ENCODE results near the gene OR8G1.
A peak's percentile ranks its signal among the peaks of the same experiment; 100 is the strongest.
"Not testable (repeated sequence)": the region's sequence is repeated elsewhere in the genome, so short reads cannot be mapped to it uniquely, and the experiment has no call there.

The OR8G1 gene, protein sequence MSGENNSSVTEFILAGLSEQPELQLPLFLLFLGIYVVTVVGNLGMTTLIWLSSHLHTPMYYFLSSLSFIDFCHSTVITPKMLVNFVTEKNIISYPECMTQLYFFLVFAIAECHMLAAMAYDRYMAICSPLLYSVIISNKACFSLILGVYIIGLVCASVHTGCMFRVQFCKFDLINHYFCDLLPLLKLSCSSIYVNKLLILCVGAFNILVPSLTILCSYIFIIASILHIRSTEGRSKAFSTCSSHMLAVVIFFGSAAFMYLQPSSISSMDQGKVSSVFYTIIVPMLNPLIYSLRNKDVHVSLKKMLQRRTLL

DNA sequence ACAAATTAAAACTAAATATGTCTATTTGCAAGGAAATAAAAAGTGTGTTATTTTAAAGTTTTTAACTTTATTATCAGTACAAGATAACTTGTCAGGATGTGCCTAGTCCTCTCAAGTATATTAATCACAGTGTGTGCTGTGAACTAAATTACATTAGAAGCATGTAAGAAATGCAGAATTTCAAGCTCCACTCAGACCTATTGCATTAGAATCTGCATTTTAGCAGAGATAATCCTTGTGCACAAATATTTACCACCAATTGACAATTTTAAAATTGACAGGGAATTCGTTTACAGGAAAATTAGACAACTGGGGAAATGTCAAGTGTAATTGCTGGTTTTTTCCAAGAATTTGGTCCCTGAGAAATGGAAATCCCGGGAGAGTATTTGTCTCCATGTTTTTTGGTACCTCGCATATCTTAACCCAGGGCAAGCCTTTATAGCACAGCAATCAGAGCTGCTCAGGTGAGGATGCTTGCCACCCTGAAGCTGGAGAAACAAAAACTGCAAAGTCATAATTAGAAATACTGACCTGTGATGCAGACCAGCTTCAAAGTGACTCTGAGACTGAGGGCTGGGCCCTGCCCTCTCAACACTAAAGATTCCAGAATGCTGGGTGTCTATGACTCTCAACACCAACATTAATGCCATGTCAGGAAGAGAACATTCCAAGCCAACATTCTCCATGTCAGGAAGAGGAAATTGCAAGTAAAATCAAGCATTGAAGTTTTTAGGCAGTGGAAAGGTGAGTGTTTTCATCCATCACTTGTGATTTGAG lies at the start of gene OR8G1:
Gene OR8G1 (plus strand): TSS at position 475 of the 777 bp plus-strand sequence. CDS start 8,581 bp downstream, outside the sequence.
- DNase-seq, result no peak

DNA sequence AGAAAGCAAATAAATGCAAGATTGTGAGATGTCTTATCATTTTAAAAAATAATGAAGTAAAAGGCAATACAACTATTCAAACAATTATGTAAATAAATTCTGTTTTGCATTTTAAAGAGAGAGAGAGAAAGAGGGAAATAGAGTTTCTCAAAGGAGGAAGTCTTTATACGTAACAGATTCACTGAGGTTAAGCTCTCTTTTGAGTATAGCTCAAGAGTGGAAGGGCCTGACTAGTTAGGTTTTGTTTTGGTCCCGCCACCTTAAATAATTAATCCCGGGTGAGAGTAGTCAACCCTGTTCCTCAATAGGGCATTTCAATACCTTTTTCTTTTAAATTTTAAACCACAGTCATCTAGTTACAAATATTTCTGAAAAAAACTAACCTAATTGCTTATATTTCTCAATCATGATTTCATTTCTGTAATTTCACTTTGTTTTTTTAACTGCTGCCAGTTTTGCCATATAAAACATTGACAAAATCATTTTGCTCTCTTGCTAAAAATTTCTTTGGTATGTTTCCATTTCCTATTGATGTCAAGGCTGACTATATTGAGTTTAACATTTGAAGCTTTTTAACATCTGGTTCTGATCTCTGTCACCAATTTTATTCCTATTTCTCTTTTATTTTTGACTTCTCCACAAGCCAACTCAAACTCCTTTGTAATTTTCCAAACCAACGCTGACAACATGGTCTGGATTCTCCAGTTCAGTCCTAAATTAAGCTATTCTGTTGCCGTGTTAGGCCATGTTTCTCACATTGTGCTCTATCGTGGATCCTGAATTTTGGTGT lies 47.5 kb upstream of the OR8G1 start:
- no peak for DNase-seq

DNA sequence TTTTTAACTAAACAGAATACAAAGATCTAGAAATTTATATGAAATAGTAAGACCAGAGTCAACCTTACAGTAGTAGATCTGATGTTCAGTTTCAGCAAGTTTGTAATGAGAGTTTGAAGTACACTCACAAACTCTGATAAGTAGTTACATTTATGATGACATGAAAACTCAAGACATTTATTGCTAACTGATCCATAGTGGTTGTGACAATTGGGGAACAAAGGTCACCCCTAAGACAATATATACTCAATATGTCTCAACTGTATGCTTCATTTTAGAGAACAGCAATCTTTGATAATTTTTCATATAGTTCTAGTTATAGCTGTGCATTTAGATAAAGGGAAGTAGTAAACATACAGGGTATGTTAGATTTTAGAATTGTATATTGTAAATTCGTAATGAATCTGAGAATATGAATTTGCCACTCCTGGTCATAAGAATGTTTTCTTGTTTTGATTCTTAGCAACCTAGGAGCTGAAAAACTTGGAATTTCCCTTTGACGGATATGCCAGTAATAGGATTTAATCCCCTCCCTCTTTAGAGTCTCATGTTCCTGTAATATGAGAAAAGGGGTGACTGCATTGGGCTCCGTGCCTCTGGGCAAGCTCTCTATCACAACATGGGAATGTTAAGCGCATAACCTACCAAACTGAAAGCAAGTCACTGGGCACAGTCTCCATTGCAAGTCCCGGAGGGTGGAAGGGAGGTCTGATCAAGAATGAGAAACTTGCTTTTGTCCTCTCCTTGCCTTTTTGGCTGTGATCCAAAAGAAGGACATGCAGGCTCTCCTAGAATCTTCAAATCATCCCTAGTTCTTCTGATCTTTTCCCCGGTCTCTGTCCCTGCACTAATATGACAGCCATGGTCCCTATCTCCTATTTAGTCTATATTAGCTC lies 46.4 kb upstream of the OR8G1 start:
- no peak for DNase-seq

DNA sequence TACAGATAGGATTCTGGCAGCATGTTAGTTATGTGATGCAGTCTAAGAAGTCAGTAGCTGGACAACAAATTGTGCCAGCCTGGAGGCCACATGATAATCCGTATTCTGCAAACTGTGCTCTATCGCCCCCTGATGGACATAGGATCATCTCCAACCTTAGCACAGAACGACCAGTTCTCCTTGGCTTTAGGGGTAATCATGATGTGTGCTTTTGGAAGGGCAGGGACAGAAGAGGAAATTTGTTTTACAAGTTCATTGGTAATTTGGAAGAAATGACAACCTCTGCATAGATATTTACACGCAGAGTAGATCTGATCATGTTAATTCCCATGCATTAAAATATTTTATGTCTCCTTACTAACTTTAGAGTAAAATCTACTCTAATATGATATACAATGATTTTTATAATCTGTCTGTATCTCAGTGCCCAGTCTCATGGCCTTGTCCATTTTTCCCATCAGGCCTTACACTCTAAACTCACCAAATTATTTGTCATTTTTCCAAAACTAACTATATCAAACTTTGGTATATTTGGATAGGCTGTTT lies 45.6 kb upstream of the OR8G1 start:
- DNase-seq, result peak; percentile 57

DNA sequence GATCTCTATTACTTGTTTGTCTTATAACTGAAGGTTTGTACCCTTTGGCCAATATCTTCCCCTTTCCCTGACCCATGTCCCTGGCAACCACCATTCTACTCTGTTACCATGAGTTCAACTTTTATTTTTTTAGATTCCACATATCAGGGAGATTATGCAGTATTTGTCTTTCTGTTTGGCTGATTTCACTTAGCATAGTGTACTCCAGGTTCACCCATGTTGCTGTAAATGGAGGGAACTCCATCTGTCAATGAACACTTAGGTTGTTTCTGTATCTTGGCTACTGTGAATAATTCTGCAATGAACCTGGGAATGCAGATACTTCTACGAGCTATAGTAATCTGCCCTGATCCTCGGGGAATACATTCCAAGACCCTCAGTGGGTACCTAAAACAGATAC lies 42.9 kb upstream of the OR8G1 start:
- DNase-seq, result no peak

GRCh38 chr11:124198897-124199296 lies 42.0 kb upstream of the OR8G1 start:
- DNase-seq, result no peak

- DNase-seq, result no peak
Observed at GRCh38 chr11:124199702-124200101, 41.2 kb upstream of the OR8G1 start.

GRCh38 chr11:124200671-124201070 lies 40.2 kb upstream of the OR8G1 start:
- no peak for DNase-seq

DNA sequence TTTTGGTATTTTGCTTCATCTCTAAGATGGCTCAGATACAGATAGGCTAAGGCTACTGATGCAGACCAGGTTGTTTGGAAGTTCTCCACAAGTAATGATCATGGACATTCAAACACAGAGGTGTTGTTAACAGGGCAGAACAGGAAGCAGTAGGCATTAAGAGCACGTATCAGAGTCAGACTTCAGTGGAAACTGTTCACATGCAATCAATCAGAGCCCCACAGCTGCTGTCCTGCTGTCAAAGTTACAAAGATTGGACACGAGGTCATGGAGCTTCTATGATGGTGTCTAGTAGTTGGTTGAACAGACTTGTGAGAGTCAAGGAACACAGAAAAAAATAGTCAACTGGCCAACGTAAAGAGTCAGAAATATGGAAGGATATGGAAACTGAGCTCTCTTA lies 37.9 kb upstream of the OR8G1 start:
- no peak for DNase-seq

DNA sequence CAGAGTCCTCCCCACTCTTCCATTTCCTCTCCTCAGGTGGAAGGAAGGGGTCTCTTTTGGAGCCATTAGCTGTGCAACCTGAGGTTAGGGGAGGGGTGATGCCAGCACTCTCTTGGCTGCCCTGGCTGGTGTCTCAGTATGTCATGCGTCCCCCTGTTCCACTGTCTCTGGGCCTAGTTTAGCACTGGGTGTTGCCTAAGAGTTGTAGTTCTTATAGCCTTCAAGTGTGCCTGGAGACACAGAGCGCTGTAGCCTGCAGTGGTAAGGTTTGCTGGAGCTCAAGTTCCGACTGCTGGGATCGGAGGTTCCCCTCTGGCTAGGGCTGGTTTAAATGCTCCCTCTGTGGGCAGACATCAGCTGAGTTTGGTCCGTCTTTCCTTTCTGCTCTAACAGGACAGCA lies 36.9 kb upstream of the OR8G1 start:
- DNase-seq, result no peak

GRCh38 chr11:124207102-124207792 lies 33.6 kb upstream of the OR8G1 start:
- DNase-seq, result no peak

GRCh38 chr11:124209824-124210357 lies 31.0 kb upstream of the OR8G1 start:
- no peak for DNase-seq

GRCh38 chr11:124210421-124210820 lies 30.5 kb upstream of the OR8G1 start:
- no peak for DNase-seq

DNA sequence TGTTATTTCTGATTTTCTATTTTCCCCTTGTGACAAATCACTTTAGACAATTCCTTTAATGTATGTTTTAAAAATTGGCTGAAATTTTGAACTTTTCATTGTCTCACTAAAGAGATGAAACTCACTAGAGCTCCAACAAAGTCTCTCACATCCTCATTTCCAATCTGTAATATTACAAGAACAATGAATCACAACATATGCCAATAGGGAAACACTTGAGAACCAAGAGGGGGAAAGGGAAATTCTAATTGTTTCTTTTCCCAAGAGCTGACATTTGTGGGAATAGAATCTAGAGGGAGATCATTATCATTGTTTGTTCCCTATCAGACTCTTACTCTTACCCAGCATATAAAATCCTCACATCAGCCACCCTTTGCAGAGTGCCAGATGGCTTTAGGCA lies 29.6 kb upstream of the OR8G1 start:
- DNase-seq, result no peak

DNA sequence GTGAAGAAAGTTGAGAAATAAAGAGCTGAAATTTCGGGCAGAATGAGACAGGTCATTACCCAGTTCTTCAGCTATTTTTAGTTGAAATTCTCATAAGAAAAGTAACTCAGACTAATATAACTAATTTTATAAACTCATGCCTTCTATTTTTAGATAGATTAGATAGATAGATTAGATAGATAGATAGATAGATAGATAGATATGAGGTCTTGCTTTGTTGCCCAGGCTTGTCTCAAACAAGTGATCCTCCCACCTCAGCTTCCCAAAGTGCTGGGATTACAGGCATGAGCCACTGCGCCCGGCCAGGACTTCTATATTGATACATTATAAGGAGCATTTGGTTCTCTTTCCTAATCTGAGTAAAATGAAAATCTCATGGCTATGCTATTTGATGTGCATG lies 26.9 kb upstream of the OR8G1 start:
- no peak for DNase-seq

- no peak for DNase-seq
Observed at GRCh38 chr11:124219126-124219525, 21.8 kb upstream of the OR8G1 start.

GRCh38 chr11:124222407-124222806 lies 18.5 kb upstream of the OR8G1 start:
- DNase-seq, result no peak

DNA sequence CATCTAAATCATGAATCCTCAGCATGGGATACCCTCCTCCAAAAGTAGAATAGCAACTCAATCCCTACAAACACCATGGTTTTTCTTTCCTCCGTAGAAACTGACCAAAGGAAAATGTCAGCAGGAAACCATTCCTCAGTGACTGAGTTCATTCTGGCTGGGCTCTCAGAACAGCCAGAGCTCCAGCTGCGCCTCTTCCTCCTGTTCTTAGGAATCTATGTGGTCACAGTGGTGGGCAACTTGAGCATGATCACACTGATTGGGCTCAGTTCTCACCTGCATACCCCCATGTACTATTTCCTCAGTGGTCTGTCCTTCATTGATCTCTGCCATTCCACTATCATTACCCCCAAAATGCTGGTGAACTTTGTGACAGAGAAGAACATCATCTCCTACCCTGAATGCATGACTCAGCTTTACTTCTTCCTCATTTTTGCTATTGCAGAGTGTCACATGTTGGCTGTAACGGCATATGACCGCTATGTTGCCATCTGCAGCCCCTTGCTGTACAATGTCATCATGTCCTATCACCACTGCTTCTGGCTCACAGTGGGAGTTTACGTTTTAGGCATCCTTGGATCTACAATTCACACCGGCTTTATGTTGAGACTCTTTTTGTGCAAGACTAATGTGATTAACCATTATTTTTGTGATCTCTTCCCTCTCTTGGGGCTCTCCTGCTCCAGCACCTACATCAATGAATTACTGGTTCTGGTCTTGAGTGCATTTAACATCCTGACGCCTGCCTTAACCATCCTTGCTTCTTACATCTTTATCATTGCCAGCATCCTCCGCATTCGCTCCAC lies 16.1 kb upstream of the OR8G1 start:
- DNase-seq, result not testable (repeated sequence)

DNA sequence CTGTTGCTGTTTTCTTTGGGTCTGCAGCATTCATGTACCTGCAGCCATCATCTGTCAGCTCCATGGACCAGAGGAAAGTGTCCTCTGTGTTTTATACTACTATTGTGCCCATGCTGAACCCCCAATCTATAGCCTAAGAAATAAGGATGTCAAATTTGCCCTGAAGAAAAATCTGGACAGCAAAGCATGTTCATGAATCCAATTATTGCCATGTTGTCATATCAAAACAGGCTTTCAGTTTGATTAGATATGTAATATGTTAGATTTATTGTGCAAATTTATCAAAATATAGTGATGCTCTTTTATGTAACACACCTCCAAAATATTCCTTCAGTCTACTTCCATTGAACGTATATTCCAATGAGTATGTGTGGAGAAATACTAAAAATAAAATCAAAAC lies 15.4 kb upstream of the OR8G1 start:
- no peak for DNase-seq

DNA sequence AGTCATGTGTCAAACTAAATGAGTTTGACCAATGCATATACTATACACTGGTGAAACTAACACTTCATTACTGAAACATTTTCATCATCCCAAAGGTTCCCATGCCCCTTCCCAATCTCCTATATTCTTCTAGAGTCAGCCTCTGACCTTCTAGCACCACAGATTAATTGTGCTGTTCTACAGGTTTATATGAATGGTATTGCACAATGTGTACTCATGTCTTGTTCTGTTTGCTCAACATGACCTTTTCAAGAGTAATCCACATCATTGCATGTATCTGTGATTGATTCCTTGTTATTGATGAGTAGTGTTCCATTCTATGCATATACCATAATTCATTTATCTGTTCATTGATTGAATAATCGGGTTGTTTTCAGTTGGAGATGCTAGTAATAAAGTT lies 7.5 kb upstream of the OR8G1 start:
- DNase-seq, result no peak
